Suppressor macrophage (primary cell): ENCODE measurements around the gene PARPBP.
"Not testable (repeated sequence)": the region's sequence is repeated elsewhere in the genome, so short reads cannot be mapped to it uniquely, and the experiment has no call there.

ENCODE experiments used
- DNase-seq, 4 experiments: peaks; one replicate each; pipeline ENCODE4 v3.0.0-alpha.2; 2020 to 2022
- total RNA-seq, 17 experiments: gene quantifications; one replicate each; lab custom pipeline; 2026; ENCODE audit warnings: mixed read lengths in 6 of 17, inconsistent platforms in 3 of 17; lab: John Stamatoyannopoulos, UW

The PARPBP gene
- 1.5 to 19.6 (median 10.0) reads per million in 17 experiments for total RNA-seq

DNA sequence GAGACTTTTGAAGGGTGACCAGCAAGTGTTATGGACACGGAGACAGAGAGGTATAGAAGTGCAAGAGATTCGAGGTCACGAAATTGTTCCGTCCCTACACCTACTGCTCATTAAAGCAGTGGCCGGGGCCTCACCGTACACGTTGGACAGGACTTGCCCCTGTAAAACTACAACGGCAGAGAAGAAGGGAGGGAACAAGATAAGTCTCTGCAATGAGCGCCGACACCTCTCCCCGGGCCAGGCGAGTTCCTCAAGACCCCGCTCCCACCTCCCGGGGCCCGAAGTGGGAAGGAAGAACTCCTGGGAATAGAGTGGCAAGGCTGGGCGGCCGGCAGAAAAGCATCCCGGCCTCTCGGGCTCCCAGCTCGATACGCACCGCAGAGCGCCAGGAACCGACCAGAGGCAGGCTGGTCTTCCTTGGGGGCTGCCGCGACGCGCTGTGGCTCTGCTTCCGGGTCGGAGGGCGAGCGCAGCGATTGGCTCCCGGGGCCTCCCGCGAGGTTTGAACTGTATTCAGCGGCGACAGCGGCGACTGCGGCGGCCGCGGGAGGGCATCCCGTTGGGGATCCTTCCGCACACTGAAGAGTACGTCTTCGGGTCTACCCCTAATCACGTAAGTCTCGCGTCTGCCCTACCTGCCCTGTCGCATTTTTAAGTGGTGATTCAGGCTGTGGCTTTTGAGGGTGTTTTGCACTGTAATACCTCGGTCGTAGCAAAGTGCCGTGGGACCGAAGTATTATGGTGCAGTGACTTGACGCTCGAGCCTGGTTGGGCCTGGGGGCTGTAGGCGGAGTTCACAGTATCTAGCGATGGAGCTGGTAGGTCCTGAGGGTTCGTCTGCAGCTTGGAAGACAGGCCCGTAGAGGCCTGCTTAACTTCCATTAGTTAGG is at the start of gene PARPBP, which contains the start of gene NUP37:
PARPBP (plus strand) TSS at position 510 of the 890 bp plus-strand sequence. CDS start 3,706 bp downstream, outside the sequence.
NUP37 (minus strand) TSS at position 441 of the 890 bp plus-strand sequence. CDS start 1,596 bp downstream, outside the sequence.
- peak; percentile 91 to 96 (median 94) for DNase-seq

GRCh38 chr12:102072092-102072491 is 47.9 kb upstream of the PARPBP start:
- not testable (repeated sequence) for DNase-seq

DNA sequence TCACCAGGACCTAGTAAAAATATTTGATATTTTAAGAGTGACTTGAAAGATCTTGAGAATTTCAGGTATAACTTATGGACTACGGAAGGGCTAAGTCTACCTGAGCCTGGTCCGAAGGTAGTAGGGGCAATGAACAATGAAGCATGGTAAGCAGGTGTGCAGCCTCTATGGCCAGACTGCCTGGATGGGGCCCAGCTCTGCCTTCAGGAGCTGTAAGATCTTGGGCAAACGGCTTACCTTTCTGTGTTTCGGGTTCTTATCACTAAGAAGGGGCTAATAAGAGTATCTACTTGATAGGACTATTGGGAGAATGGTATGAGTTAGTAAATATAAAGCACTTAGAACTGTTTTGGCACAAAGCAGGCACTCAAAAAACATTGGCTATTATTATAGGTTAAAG is 39.1 kb upstream of the PARPBP start:
- DNase-seq, result no peak

DNA sequence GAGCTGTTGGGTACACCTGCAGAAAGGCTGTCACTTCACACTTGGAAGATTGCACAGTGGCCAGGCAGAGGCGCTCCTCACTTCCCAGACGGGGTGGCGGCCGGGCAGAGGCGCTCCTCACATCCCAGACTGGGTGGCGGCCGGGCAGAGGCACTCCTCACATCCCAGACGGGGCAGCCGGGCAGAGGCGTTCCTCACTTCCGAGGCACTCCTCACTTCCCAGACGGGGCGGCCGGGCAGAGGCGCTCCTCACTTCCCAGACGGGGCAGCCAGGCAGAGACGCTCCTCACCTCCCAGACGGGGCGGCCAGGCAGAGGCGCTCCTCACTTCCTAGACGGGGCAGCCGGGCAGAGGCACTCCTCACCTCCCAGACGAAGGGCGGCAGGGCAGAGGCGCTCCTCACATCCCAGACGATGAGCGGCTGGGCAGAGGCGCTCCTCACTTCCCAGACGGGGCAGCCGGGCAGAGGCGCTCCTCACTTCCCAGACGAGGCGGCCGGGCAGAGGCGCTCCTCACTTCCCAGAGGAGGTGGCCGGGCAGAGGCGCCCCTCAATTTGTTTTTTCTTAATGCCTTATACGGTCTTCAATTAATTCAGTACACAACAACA is 30.7 kb upstream of the PARPBP start:
- DNase-seq, result not testable (repeated sequence)

GRCh38 chr12:102093319-102093718 is 26.7 kb upstream of the PARPBP start:
- DNase-seq, result no peak

GRCh38 chr12:102095677-102096263 is 24.2 kb upstream of the PARPBP start:
- peak; percentile 17 to 54 (median 32) for DNase-seq

GRCh38 chr12:102096855-102097254 is 23.1 kb upstream of the PARPBP start:
- DNase-seq, result no peak

- DNase-seq, result no peak
These were observed 13.1 kb upstream of the PARPBP start for GRCh38 chr12:102106905-102107304.

DNA sequence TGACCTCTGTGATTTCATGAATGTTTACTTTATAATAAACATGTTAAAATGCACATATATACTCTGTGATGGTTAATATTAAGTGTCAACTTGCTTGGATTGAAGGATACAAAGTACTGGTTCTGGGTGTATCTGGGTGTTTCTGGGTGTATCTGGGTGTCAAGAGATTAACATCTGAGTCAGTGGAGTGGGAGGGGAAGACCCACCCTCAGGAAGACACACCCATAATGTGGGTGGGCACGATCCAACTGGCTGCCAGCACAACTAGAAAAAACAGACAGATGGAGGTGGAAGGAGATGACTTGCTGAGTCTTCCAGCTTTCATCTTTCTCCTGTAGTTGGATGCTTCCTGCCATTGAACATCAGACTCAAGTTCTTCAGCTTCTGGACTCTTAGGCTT is 12.0 kb upstream of the PARPBP start:
- DNase-seq, result no peak

DNA sequence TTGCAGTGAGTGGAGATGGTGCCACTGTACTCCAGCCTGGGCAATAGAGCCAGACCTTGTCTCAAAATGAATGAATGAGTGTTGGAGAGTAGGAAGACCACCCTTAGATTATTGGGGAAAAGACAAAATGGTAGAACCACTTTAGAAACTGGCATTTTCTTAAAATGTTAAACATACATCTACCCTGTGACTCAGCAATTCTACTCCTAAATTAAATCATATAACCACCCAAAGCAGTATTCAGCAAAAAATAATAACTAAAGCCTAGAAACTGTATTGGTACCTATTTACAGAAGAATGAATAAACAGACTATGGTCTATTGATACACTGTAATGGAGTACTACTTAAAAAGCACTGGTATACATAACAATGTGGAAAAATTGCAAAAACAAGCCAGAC is 9.2 kb upstream of the PARPBP start:
- no peak for DNase-seq

GRCh38 chr12:102114212-102114611 is 5.8 kb upstream of the PARPBP start:
- no peak for DNase-seq

GRCh38 chr12:102116392-102116791 is 3.6 kb upstream of the PARPBP start:
- DNase-seq, result no peak

- no peak for DNase-seq
These were observed 1.1 kb upstream of the PARPBP start for GRCh38 chr12:102118874-102119273.

- no peak for DNase-seq
These were observed 536 bp downstream of the PARPBP start for GRCh38 chr12:102120564-102120873.

DNA sequence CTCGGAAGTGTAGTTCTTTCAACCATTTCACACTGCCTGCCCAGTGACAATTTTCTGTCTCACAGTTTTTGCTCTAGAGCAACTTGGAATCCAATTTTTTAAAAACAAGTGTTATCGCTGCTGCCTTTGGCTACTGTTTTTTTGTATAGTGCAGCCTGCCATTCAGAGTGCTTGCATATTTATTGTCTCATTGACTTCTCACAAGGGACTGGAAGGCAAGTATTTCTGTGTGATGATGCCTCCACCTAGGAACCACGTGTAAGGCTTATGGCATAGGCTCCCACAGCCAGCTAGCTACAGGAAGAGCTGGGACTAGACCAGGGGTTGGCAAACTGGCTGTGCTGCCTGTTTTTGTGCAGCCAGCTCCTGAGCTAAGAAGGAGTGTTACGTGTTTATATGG is 903 bp downstream of the PARPBP start:
- peak; percentile 3 to 36 (median 20) for DNase-seq

DNA sequence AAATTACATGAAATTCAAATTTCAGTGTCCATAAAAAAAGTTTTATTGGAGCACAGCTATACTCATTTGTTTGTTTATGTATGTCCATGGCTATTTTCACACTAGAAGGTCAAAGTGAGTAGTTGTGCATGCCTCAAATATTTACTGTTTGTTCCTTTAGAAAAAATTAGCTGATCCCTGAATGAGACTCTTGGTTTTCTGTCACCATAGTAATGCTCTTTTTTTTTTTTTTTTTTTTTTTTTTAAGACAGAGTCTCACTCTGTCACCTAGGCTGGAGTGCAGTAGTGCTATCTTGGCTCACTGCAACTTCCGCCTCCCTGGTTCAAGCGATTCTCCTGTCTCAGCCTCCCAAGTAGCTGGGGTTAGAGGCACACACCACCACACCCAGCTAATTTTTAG is 1.3 kb downstream of the PARPBP start:
- DNase-seq, result not testable (repeated sequence)

GRCh38 chr12:102130720-102131119 is 10.7 kb downstream of the PARPBP start:
- not testable (repeated sequence) for DNase-seq

DNA sequence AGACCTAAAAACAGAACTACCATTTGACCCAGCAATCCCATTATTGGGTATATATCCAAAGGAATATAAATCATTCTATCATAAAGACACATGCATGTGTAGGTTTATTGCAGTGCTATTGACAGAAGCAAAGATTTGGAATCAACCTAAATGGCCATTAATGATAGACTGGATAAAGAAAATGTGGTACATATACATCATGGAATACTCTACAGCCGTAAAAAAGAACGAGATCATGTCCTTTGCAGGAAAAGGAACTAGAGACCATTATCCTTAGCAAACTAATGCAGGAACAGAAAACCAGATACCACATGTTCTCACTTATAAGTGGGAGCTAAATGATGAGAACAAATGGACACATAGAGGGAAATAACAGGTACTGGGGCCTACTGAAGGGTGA is 11.5 kb downstream of the PARPBP start:
- not testable (repeated sequence) for DNase-seq

- not testable (repeated sequence) for DNase-seq
These were observed 17.6 kb downstream of the PARPBP start for GRCh38 chr12:102137619-102138018.

DNA sequence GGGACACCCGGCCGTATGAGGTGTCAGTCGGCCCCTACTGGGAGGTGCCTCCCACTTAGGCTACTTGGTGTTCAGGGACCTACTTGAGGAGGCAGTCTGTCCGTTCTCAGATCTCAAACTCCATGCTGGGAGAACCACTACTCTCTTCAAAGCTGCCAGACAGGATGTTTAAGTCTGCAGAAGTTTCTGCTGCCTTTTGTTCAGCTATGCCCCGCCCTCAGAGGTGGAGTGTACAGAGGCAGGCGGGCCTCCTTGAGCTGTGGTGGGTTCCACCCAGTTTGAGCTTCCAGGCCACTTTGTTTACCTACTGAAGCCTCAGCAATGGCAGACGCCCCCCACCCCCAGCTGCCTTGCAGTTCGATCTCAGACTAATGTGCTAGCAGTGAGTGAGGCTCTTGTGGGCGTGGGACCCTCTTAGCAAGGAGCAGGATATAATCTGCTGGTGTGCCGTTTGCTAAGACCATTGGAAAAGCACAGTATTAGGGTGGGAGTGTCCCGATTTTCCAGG is 22.9 kb downstream of the PARPBP start:
- not testable (repeated sequence) for DNase-seq

DNA sequence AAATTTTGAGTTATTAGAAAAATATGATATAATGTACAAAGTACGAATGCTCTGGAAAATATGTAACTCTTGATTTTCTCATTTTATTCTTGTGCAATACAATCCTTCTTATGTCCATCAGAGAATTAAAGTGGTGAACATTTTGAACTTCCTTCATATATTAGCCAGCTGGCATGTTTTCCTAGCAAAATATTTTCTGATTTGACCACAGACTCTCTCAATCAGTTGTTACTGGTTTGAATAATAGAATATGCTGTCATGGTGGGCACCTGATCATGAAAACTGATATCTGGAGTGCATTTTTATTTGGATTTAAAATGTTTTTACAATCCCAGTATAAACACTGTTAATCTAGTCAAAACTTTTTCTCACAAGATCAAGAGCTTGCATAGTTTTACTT is 24.2 kb downstream of the PARPBP start:
- DNase-seq, result no peak

GRCh38 chr12:102147062-102147587 is 27.1 kb downstream of the PARPBP start:
- DNase-seq, result not testable (repeated sequence)

- not testable (repeated sequence) for DNase-seq
These were observed 35.2 kb downstream of the PARPBP start for GRCh38 chr12:102155206-102155605.
